Measurements from ENCODE around the gene HSBP1. TPM values are rescaled to one million over a fixed set of nuclear protein-coding genes. Genes with fewer than 3 reads are reported as not detected.

Gene HSBP1
- total and polyA plus RNA-seq, 2 of the 4 experiments (the other 2 are of a cell fraction), result 8.8 to 65.2 TPM

- in situ Hi-C loops (cut with MboI; ENCODE audit: low sequenced_read_pairs) (no loop called here), intact Hi-C loops (cut with micrococcal nuclease) (no loop called here), dilution Hi-C loops (cut with HindIII; ENCODE audit: low sequenced_read_pairs, unreplicated experiment) (no loop called here)
- H2AFZ ChIP-seq (replicated peaks; ENCODE audit: low read length, poor library complexity), result no peak overlapping the region
- no peak for DNase-seq
- H4K91ac ChIP-seq (ENCODE audit: insufficient read depth, low read depth, low read length), result no peak overlapping the region
- H3K36me3 ChIP-seq (ENCODE audit: control insufficient read depth, insufficient read depth, low read length), result no peaks in the 10 kb centered on the region
- H3K27ac ChIP-seq (ENCODE audit: insufficient read depth, low read length), result no peak overlapping the region
- H3K18ac ChIP-seq (ENCODE audit: low read depth, low read length), result no peak overlapping the region
- no peak overlapping the region for H3K4ac ChIP-seq (ENCODE audit: low read depth, low read length)
- no peaks in the 10 kb centered on the region for H3K4me1 ChIP-seq (ENCODE audit: control insufficient read depth, insufficient read depth, low read length)
- H3K27me3 ChIP-seq (ENCODE audit: control insufficient read depth, insufficient read depth, low read length), result no peaks in the 10 kb centered on the region
- no TSS peak for BruUV-seq (replicated peaks)
- H3K23ac ChIP-seq (ENCODE audit: low read depth, low read length), result no peak overlapping the region
- no peak overlapping the region for H3K14ac ChIP-seq (replicated peaks; ENCODE audit: low read depth, low read length)
- no peak overlapping the region for H4K8ac ChIP-seq (ENCODE audit: low read depth in 2 of 2, low read length in 2 of 2)
- TF ChIP-seq FOS (IDR thresholded peaks at IDR 0.05; ENCODE audit: low read depth, low read length) (no peak), MXI1 (IDR thresholded peaks at IDR 0.05; ENCODE audit: borderline replicate concordance, low read depth, low read length) (no peak), RCOR1 (IDR thresholded peaks at IDR 0.05; ENCODE audit: insufficient replicate concordance, low read length) (no peak), USF2 (IDR thresholded peaks at IDR 0.05; ENCODE audit: low read depth, low read length) (no peak), MAZ (IDR thresholded peaks at IDR 0.05; ENCODE audit: borderline replicate concordance, low read depth, low read length) (no peak), ELK1 (IDR thresholded peaks at IDR 0.05; ENCODE audit: borderline replicate concordance, low read depth, low read length) (no peak), POLR2A (IDR thresholded peaks at IDR 0.05; ENCODE audit: low read depth, low read length) (no peak), SMC3 (IDR thresholded peaks at IDR 0.05; ENCODE audit: low read depth, low read length) (no peak), RAD21 (IDR thresholded peaks at IDR 0.05; ENCODE audit: low read length) (no peak), MAFK (IDR thresholded peaks at IDR 0.05; ENCODE audit: low read depth, low read length) (no peak), NFE2L2 (IDR thresholded peaks at IDR 0.05; ENCODE audit: low read depth, low read length) (no peak)
- H4K5ac ChIP-seq (ENCODE audit: low read depth, low read length), result no peak overlapping the region
- CTCF ChIA-PET, result no interaction called here
- H2BK5ac ChIP-seq (ENCODE audit: low read depth, low read length, poor library complexity, severe bottlenecking), result no peak overlapping the region
- 0 out of 2 replicates have a peak, but pooled peaks cover 2% of the 10 kb centered on the region for H3K9me1 ChIP-seq (ENCODE audit: insufficient read depth, low read length)
- no peak overlapping the region for H2AK5ac ChIP-seq (ENCODE audit: low read depth, low read length)
- H2BK15ac ChIP-seq (ENCODE audit: low read depth, low read length), result no peak overlapping the region
- WGBS, 2 experiments (ENCODE audit: extremely low coverage in 2 of 2, insufficient read length in 1 of 2), result 79% methylated on average over 9 of the region's 9 CpGs; no CpG with 5 or more reads in 1 of the 2 experiments
- no peak overlapping the region for H3K4me2 ChIP-seq (ENCODE audit: low read depth, low read length)
- no peak overlapping the region for H2AK9ac ChIP-seq (replicated peaks; ENCODE audit: low read depth, low read length, poor library complexity)
- H3K4me3 ChIP-seq (ENCODE audit: insufficient read depth, low read depth, low read length), result no peak overlapping the region
- no peak overlapping the region for H3K56ac ChIP-seq (ENCODE audit: extremely low read depth, insufficient read depth, low read length)
- no peak overlapping the region for H3K9ac ChIP-seq (ENCODE audit: low read depth, low read length)
- H2BK20ac ChIP-seq (ENCODE audit: low read depth, low read length), result no peak overlapping the region
- no peak for ATAC-seq (ENCODE audit: low read depth)
- no peak overlapping the region for H2BK120ac ChIP-seq (ENCODE audit: low read depth, low read length)
- H4K20me1 ChIP-seq (ENCODE audit: insufficient read depth, low read length), result no peaks in the 10 kb centered on the region
- no peaks in the 10 kb centered on the region for H3K9me3 ChIP-seq (ENCODE audit: control insufficient read depth, insufficient read depth, low read length)
- POLR2A ChIA-PET (ENCODE audit: unreplicated experiment), result no interaction called here
- H3K79me1 ChIP-seq (ENCODE audit: low read depth in 1 of 2, low read length in 2 of 2), result no peaks in the 10 kb centered on the region
Measured at GRCh38 chr16:83776944-83777343, 30.8 kb upstream of the HSBP1 start.
